ENCODE data around the gene NRP1.

GRCh38 chr10:33216661-33217427, 117.6 kb downstream of the NRP1 start:
- no peak for TF ChIP-seq MEF2A (IDR thresholded peaks at IDR 0.05; ENCODE audit: borderline replicate concordance, low read depth)
- no peak for TF ChIP-seq MAX (IDR thresholded peaks at IDR 0.05; ENCODE audit: low read depth)

All from SK-N-SH (cell line).